ENCODE results near the gene BFAR.

The BFAR gene, protein sequence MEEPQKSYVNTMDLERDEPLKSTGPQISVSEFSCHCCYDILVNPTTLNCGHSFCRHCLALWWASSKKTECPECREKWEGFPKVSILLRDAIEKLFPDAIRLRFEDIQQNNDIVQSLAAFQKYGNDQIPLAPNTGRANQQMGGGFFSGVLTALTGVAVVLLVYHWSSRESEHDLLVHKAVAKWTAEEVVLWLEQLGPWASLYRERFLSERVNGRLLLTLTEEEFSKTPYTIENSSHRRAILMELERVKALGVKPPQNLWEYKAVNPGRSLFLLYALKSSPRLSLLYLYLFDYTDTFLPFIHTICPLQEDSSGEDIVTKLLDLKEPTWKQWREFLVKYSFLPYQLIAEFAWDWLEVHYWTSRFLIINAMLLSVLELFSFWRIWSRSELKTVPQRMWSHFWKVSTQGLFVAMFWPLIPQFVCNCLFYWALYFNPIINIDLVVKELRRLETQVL

GRCh38 chr16:14632693-14633569 is at the start of gene BFAR:
Gene BFAR (plus strand): TSS chr16:14632951. CDS start chr16:14644347, 11,396 bp downstream.
- peak; percentile 99 for DNase-seq

- no peak for DNase-seq
Observed at GRCh38 chr16:14585287-14585686, 47.5 kb upstream of the BFAR start.

GRCh38 chr16:14586637-14587305 is 46.0 kb upstream of the BFAR start:
- DNase-seq: no peak

DNA sequence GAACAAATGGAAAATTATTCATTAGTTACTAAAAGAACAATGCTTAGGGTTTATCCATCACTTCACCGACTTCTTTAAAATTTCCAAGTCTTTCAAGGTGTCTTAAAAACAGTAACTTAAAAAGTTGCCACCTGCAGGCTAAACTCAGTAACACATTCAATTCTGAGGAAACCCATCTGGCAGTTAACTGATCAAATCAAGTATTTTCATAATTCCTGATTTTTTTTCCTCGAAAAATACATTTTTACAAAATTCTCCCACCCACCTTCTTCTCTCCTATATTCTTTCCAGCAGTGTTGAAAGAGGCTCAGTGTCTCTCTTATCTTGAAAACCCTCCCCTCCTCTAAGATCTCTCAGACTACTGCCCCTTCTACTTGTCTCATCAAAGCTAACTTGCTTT is 32.6 kb upstream of the BFAR start:
- DNase-seq: peak; percentile 5

GRCh38 chr16:14602443-14602963 is 30.2 kb upstream of the BFAR start:
- DNase-seq: no peak

DNA sequence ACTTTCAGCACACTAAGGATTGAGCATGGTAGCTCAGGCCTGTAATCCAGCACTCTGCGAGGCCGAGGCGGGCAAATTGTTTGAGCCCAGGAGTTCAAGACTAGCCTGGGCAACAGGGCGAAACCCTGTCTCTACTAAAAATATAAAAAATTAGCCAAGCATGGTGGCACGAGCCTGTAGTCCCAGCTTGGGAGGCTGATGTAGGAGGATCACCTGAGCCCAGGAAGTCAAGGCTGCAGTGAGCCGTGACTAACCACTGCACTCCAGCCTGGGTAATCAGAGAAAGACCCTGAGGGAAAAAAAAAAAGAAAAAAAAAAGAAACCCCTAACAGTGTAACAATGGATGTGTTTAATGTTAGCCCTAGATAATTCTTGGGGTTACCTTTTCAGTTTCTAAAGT is 26.6 kb upstream of the BFAR start:
- DNase-seq: no peak

- DNase-seq: no peak
Observed at GRCh38 chr16:14608111-14608566, 24.6 kb upstream of the BFAR start.

- DNase-seq: no peak
Observed at GRCh38 chr16:14608604-14609003, 24.1 kb upstream of the BFAR start.

DNA sequence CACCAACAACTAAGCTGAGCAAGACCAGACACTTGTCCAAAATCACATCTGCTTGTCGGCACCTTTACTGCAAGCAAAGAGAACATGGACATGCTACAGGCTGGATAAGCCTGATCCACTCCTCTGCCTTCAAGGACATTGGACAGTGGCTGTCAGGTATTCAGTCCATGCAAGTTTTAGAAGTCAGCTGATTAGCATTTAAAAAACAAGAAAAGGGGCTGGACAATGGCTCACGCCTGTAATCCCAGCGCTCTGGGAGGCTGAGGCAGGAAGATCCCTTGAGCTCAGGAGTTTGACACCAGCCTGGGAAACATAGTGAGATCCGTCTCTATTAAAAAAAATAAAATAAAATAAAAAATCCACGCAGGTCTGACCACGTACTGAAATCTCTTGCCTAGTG is 23.0 kb upstream of the BFAR start:
- DNase-seq: no peak

DNA sequence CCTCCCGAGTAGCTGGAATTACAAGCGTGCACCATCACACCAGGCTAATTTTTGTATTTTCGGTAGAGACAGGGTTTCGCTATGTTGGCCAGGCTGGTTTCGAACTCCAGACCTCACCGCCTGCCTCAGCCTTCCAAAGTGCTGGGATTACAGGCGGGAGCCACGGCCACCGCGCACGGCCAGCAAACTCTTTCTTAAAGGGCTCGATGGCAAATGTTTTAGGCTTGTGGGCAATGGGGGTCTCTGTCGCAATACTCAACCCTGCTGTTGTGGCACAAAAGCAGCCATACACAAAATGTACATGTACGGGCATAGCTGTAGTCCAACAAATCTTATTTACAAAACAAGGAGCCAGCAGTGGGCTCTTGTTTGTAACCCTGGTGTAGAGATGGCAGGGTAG is 21.1 kb upstream of the BFAR start:
- DNase-seq: no peak

- no peak for DNase-seq
Observed at GRCh38 chr16:14613991-14614390, 18.8 kb upstream of the BFAR start.

DNA sequence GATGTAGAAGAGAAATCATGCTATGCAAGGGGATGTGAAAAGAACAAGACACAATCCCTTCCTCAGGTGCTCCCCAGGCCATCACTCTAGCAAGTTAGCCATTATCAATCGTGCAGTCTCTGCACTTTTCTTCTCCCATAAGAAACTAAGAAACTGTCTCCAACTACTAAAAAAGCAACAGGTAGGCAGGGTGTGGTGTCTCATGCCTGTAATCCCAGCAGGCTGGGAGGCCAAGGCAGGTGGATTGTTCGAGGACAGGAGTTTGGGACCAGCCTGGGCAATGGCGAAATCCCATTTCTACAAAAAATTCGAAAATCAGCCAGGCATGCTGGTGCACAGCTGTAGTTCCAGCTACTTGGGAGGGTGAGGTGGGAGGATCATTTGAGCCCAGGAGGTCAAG is 16.5 kb upstream of the BFAR start:
- no peak for DNase-seq

DNA sequence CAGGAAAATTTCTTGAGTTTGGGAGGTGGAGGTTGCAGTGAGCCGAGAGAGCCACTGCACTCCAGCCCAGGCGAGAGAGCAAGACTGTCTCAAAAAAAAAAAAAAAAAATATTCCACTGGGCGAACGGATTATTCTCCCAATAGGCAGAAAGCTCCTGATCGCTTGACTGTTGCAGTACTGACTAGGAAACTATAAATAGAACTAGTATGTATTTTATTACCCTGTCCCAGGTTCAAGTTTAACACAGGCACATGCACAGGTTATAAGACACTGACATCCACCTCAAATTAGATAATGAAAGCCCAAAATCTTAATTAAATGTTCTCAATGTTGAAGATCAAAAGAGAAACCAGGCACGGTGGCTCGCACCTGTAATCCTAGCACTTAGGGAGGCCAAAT is 14.2 kb upstream of the BFAR start:
- DNase-seq: no peak

DNA sequence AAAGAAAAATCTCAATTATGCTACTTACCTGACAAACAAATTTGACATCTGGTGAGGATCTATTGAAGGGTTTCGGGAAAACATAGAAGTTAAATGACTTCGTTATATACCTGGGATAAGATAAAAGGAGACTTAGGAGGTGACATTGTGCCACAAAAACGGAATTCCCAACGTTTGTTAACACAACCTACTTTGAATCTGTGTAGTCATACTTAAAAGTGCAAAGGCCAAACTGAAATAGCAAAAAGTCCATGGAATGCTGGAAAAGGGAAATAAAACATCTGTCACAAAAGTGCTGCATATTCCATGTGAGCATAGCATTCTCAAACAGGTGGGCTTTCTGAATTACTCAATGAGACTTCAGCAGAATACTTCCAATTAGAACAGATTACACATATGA is 5.7 kb upstream of the BFAR start:
- DNase-seq: no peak

DNA sequence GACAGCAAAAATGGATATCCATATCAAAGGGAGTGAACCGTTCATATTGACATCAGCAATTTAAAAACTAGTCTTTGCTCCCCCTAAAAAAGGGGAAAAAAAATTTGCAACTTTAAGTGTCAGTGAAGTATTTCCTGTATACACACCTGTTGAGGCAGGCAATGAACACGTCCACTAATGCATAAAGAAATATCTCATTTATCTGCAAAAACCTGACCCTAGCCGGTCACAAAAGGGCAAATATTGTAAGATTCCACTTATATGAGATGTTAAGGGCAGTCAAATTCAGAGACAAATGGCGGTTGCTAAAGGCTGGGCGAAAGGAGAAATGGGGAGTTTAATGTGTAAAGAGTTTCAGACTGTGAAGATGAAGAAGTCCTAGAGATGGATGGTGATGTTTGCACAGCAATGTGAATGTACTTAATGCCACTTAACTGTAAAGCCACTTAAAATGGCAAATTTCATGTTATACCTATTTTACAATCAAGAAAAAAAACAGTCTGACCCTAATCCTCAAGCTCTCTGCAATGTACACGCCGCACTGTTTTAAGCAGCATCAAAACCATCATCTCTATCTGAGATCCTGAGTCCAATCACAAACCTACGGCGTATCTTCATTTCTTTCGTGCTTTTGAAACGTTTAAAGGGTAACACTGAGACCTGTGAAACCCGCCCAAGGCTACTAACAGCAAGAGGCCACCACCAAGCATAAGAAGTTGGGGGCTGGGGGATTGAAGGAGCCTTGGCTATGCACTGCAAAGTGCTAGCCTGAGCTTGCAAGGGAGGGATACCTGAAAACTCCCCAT is 3.7 kb upstream of the BFAR start:
- peak; percentile 32 for DNase-seq

DNA sequence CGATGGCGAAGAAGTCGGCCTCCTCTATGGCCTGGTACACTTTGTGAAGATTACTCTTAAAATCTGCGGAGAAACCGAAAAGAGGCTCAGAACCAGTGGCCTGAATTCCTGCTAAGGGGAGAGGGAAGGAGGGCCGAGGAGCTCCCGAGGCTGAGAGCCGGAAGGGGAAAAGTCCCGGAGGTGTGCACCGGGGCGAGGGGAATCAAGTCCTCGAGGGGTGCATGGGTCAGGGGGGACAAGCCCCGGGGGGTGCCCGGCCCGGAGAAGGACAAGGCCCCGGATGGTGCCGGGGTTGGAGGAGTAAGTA is 3.2 kb upstream of the BFAR start:
- no peak for DNase-seq

DNA sequence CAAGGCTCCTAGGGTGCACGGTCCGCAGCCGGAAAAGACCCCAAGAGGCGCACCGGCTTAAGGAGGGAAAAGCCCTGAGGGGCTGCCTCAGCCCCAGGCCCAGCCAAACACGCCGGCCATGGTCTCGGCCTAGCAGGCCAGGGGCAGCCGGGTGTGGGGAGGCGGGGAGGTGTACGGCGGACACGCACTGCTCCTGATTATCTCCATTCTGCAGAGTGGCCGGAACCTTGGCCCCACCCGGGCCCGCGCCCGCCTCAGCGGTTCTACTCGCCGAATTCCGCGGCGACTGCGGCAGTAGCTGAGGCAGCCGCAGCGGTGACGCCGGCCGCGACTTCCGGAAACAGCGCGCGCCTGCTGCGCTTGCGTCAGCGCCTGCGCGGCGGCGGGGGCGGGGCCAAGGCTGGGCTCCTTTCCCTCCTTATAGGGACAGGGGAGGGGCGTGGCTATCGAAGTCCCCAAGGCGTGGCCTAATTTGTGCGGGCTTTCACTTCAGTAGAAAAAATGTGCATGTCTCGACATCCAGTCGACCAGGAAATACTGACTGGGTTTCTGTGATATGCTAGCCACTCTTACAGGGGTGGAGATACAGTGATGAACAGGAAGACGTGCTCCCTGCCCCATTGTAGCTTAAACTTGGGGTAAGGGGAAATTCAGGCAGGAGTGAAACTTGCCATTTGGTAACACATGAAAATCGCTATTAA is 2.7 kb upstream of the BFAR start, which contains the start of gene PARN:
Gene PARN (minus strand): TSS at position 342 of the 701 bp plus-strand sequence. CDS start 135 bp downstream, at position 207.
- peak; percentile 99 for DNase-seq

GRCh38 chr16:14630620-14631330 is 2.0 kb upstream of the BFAR start:
- peak; percentile 49 for DNase-seq

DNA sequence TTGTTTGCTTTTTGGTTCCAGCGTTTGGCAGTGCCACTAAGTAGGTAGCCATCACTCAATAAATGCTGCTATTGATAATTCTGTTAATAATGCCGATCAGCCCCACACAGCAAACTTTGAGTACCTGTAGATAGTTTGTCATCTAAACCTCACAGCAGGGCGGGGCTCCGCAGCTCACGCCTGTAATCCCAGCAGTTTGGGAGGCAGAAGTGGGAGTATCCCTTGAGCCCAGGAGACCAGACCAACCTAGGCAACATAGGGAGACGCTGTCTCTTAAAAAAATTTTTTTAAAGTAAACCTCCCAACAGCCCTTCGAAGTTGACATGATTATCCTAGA is 1.6 kb downstream of the BFAR start:
- peak; percentile 15 for DNase-seq

DNA sequence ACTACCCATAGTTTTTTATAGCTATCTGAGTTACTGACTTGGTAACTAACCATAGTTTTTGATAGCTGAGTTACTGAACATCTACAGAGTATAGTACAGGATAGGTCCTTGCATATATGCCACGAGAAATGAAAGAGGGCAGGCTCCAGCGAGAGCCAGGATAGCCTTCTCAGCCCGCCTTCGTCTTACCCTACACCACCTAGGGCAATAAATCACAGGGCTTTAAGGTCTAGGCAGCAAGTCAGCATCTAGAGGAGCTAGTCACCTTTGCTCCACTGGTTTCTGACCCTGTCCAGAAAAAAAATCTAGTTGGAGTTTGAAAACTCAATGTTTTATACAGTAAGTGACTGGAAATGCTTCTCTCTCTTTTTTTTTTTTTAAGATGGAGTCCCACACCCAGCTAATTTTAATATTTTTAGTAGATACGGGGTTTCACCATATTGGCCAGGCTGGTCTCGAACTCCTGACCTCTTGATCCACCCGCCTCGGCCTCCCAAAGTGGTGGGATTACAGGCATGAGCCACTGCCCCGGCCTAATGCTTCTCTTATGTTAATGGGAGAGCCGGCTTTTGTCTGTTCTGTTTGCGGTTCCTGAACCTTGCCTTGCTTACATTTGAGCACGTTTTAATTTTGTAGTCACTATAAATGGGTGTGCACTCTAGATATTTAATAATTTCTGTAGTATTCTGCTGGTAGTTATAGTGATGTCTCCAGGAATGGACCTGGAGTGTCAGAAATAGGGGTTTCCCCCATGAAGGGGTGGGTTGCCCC is 2.8 kb downstream of the BFAR start:
- peak; percentile 39 for DNase-seq

All from NCI-H82 (cell line).